ENCODE data around the gene MYOF.
"Not testable (repeated sequence)": the region's sequence is repeated elsewhere in the genome, so short reads cannot be mapped to it uniquely, and the experiment has no call there.

The MYOF gene

DNA sequence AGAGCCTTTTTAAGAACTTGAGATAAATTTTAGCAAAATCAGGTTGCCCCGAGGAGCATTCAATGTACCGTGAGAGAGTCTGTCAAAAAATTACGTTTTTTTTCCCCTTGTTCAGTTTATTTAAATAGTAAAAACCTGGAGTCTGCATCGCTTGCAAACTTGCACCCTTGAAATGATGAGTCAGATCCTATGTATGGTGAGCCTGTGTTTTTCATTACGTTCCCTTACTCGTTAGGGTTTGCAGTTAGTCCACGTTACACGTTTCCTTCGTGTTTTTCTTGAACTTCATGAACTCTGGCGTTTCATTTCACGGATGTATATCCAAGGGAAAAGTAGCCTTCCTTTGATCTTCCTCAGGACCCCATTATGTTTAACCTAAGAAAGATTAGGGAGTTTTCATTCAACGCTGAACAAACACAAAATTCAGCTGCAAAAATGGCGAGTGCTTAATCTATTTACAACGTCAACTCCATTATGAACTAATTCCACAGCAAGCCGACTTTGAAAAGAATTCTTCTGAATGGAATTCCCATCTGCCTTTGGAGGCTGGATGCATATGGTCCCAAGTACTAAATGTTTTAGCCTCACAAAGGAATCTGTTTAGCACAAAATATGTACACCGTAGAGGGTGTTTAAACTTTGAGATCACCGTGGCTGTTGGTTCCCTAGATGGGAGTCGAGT is 182.4 kb downstream of the MYOF start:
- no peak for DNase-seq (ENCODE audit: low read depth in 2 of 2)

DNA sequence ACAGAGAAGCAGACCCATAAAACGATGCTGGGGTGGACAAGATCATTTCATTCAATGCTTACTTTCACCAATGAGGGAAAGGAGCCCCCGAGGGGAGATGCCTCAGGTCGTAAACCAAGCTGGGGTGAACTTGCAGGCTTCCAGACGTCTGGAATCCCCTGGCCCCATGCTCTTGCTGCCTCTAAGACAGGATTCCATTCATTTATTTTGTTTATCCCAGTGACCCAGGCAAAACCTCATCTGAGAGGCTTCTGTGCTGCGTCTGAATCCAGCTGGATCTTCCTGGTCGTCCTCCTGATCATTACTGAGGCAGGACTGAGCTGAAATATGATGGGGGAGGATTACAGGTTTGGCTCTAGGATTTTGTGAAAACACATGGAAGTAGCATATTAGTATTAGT is 182.9 kb downstream of the MYOF start:
- DNase-seq (ENCODE audit: low read depth in 2 of 2): no peak

DNA sequence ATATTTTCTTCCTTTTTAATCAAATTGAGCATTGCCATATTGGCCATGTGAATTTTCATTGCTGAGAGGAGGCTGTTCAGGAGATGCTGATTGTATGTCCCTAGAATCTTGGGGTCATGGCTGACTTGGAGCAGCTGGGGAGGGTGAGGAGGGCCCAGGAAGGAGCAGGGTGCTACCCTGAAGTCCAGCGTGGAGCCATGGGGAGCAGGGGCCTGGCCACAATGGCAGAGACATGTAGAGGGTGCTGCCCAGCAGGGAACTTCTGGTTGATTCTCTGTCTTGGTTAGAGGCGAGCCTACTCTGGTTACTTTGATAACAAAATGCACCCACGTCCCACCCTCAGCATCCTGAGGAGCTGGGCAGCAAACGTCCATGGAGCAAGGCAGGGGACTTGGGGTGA is 186.0 kb downstream of the MYOF start:
- no peak for DNase-seq (ENCODE audit: low read depth in 2 of 2)

DNA sequence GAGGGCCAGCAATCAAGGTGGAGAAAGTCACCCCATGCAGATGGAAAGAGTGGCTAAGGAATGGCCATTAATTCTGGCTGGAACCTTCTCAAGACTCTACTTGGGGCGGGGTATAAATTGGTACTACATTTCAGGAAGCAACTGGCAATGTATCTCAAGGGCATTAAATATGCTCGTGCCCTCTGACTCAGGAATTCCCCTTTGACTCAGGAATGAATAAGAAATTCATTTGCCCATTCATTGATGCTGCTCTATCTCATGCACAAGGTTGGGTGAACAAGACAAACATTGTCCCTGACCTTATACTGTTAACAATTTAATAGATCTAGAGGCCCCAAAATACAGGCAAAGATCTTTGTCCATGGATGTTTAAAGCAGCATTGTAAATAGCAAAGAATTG is 188.1 kb downstream of the MYOF start:
- DNase-seq (ENCODE audit: low read depth in 2 of 2): no peak

DNA sequence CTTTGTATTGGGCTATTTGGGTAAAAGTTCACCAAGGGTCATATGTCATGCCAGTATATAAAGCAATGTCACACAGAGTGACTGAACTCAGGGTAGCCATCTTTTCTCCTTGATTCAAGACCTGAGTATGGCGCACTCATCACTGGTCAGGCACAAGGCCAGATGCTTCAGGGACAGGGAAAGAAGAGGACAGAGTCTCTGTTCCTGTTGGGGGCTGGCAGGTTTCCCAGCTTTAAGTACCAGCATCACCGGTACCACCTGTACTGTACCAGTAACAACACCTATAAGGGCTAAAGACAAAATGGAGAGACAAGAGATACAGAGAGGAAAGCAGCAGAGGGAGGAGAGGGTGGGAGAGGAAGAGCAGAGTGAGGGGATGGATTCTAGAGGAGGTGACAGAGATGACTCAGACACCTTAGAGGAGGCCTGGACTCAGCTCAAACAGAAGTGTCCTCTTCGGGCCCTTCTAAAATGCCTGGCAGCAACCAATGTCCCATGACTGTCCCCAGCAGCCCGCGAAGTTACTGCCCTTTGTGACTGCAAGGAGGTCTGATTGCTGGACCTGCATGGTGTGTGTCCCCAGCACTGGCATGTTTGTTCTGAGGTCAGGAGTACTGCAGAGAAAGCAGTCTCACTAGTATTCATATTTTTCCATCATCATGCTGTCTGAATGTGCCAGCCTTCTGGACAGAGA is 191.3 kb downstream of the MYOF start:
- DNase-seq (ENCODE audit: low read depth in 2 of 2): no peak

DNA sequence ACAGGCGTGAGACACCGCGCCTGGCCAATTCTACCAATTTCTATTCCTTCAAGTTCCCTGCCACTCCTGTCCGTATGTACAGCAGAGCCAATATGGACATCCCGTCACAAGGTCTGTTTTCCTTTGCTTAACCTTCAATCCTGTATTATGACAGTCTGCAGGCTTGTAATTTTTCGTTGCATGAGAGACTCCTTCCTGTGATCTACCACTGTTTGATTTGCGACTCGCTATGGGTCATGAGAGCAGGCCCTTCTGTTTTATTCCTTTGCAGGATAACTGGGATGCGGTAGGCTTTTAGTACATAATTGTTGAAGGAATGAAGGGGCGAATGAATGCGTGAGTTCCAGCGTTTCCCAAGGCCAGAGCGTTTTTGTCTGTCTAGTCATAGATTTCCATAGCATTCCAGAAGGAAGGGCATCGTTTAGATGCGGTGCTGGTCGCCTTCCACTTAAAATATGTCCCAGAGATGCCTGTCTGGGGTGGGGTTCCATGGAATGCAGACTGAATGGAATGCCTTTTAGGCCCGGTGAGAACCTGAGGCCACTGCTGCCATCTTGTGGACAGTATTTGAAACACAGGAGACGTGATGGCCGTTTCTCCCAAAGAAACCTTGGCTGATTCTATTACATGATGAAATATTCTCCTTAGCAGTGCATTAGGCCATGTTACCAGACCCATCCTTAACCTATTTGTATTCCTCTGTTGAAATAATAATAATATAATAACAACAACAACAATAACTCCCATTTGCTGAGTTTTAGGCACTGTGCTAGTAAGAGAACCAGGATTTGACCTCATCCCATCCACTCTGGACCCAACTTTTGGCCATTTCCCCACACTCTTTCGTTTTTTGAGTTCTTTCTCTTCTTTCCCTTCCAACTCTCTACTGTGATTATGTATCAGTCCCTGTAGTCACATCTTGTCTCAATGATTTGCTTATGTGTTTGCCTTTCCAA is 193.2 kb downstream of the MYOF start:
- DNase-seq (ENCODE audit: low read depth in 2 of 2): peak; percentile 3 to 16

DNA sequence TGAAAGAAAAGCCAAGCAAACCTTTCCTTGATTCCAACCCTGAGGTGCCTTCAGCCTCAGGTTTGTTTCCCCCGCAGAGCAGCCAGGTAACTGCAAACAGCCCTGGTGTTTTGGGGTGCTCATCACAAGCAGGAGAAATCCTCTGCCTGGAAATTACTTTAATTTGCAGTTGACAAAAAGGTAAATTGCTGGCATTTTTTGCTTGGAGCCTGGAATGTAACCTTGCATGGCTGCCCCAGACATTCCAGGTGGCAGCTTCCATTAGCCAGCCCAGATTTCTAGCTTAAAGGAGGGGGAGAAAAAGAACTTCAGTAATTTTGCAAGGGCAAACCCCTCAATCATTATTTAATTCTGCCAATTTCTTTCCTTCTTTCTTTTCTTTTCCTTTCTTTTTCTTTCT is 194.4 kb downstream of the MYOF start:
- DNase-seq (ENCODE audit: low read depth in 2 of 2): no peak

DNA sequence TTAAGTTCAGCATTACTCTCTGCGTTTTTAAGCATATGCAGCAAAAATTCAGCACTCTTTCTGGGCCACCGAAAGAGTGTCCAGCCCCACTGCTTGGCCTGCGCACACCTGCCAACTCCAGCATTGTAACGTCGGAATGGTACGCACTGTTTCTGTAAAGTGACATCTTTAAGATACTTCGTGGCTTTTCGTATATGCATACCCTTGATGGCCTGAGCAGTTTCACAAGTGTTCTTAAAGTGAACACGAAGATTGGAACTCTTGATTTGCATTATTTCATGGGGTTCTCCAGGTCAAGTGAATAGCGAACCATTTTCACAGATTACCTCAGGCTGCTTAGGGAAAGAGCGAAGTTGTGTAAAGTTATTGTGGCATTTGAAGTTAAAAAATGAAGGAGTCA is 197.9 kb downstream of the MYOF start:
- DNase-seq (ENCODE audit: low read depth in 2 of 2): not testable (repeated sequence)

DNA sequence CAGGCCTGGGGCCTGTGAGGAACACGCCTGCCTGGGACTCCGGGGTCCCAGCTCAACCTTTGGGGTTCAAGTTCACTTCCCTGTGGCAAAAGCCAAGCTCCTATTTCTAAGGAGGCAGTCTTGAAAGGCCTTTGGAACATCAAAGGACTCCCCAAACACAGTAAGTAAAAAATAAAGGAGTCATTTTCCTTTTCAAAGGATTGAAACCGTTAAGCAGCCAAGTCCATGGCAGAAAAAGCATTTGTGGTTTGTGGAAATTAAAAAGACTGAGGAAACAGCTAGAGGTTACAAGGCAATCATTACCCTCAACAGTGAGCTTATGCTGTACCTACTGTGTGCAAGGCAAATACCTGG is 200.8 kb downstream of the MYOF start:
- DNase-seq (ENCODE audit: low read depth in 2 of 2): no peak

DNA sequence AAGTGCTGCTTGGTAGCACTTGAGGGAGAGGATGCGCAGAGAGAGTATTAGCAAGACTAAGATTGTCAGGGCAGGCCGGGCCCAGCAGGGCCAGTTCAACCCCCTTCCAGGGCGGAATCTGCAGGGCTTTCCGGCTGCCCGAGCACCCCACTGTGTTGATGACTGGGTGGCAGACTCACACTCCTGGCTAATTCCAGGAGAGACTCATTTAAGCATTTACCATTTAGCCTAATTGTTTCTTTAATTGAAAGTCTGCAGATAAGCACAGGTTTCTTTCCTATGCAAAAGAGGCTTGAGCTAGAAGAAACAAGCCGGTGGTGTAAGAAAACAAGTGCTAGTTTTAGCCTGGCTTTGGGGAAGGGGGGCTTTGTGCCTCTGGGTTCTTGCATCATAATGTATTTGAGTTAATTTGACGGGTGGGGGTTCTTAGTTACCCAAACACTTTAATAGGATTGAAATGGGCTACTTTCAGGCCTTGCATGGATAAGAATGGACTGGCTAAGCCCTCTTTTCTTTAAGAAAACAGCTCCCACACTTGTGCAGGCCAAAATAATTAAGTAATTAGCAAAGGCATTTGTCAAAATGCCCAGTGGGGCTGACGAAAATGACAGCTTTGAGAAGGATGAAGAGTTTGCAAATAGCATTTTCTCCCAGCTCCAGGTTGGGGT is 201.3 kb downstream of the MYOF start:
- no peak for DNase-seq (ENCODE audit: low read depth in 2 of 2)

DNA sequence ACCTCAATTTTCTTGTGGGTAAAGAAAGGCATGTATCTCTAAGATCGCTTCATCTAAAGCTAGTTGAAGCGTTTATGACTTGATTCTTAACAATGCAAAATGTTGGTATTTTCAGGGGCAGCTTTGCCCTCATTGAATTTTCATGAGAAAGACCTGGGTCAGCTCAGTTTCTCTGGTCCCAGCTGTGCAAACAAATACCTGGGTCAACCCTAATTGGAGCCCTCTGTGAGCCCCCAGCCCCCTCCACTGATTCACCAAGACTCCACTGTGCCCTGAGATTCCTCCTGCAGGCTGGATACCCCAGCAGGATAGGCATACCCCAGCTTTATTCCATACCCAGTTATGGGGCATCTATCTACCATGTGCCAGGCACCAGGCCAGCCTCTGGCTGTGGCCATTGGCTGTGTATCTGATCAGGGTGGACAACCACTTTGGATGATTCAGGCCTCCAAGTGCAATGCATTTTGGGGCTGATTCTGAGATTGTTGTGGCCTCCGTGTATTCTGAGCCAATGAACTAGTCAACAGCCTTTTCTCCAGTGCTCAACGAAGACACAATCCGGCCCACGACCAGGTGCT is 201.9 kb downstream of the MYOF start:
- no peak for DNase-seq (ENCODE audit: low read depth in 2 of 2)

DNA sequence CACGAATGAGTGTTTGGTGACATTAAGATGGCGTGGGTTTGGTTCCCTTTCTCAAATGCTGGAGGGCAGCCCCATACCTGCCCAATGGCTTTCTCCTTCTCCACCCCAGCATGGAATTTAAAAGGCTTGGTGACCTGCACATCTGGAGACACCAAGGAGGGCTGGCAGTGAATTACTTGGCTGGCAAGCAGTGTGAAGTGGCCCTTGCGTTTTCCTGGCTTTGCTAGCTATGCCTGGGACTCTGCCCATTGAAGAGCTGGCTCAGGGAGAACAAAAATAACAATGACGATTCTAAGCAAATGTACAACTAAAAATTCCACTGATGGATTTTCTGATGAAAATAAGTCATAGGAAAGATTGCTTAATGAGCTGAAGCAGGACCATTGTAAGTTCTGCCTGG is 204.8 kb downstream of the MYOF start:
- DNase-seq (ENCODE audit: low read depth in 2 of 2): no peak

DNA sequence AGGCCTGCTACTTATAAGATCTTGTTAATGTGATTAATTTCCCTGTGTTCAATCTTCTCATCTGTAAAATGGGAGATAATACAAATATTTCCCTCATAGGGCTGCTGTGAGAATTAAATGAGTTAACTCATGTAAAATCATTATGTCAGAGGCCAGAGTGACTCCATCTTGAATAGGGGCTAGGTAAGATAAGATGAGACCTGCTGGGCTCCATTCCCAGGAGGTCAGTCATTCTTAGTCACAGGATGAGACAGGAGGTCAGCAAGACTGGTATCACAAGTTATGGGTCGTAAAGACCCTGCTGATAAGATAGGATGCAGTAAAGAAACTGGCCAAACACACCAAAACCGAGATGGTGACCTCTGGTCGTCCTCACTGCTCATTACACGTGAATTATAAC is 207.7 kb downstream of the MYOF start:
- no peak for DNase-seq (ENCODE audit: low read depth in 2 of 2)

DNA sequence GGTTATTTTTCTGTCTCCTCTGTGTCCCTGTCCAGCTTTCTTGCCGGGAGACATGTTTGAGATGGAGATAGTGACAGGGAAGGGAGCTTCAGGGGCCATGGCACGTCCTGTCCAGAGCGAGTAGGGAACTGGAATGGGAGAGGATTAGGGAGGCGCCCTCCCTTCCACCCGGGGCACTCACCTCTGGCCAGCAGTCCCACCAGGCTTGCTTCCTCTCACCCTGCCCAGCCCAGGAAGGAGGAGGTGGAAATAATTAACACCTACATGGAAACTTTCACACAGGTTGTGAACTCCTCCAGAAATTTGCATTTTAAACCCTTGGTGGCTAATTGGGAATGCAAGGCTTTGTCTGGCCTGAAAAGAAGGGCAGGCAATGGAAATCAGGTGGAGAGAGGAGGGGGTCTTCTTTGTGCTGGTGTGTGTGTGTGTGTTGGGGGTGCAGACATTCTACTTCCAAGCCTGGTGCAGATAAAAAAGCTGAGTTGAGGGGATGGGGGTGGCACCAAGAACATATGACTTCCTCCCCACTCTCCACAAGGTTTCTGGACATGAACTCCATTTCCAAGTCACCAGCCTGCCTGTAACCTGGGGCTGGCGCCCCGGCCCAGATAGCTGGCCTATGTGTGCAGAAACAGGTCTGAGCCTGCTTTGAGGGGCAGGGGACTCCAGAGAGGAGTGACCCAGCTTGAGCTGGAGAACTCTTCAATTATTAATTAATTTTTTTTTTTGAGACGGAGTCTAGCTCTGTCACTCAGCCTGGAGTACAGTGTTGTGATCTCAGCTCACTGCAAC is 209.1 kb downstream of the MYOF start:
- DNase-seq (ENCODE audit: low read depth in 2 of 2): no peak

DNA sequence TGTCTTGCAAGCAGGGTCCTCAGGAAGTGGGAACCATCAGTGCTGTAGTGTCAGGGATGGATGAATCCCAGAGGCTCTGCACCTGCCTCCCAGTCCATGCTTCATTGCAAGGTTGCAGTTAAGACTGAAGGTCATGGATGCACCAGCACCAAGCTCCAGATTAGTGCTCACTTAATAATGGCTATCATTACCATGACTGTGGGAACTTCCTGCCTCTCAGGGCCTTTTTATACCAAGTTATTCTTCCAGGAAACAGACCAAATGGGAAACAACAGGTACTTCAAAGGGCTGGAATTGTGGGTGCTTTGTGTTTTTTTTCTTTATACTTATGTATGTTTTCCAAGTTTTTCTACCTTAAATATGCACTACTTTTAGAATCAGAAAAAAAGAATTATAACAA is 210.8 kb downstream of the MYOF start:
- DNase-seq (ENCODE audit: low read depth in 2 of 2): no peak

DNA sequence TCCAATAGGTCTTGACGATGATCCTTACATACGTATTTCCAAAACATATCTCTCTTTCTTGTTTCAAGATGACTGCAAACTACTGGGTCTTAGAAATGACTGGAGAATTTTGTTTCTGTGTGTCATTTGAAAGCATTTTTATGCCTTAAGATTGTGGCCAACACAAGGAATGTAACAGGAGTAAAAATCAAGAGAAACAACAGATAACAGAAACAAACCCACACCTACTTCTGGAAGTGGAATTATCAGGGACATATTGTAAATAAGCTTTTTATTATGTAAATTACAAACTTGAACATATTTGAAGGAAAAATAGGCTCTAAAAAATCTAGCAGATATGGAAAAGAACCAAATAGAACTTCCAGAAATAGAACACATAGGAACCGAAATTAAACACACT is 212.9 kb downstream of the MYOF start:
- no peak for DNase-seq (ENCODE audit: low read depth in 2 of 2)

DNA sequence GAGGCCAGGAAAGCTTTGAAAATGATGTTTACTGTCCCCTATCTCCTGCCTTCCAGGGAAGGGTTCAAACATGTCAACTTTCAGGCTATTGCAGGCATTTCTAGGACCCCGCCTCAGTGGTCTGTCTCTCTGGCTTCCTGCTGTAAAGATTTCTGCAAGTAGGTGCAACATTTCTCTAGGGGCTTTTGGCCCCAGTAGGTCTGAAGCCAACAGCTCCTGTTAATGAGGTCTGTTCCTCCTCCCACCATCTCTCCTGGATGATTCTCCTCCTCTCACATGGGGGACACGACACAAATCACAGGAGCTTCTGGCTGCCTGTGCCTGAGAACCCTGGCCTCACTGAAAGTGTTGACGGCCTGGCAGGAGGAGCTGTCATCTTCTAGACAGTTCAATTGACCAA is 214.1 kb downstream of the MYOF start:
- DNase-seq (ENCODE audit: low read depth in 2 of 2): no peak

DNA sequence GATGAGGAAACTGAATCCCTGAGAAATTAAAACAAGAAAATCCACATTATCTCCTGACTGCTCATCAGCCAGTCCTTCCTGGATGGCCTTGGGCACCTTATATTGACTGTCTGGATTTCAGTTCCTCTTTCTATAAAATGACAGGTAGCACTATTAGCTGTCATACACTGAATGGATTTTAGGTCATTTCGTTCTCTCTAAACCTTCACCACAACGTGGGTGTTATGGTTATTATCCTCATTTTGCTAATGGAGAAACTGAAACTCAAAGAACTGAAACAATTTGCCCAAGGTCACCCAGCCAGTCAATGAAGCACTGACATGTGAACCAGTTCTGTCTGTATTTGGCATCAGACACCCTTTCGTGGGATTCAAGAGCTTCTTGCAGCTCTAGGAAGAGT is 214.6 kb downstream of the MYOF start:
- DNase-seq (ENCODE audit: low read depth in 2 of 2): no peak

DNA sequence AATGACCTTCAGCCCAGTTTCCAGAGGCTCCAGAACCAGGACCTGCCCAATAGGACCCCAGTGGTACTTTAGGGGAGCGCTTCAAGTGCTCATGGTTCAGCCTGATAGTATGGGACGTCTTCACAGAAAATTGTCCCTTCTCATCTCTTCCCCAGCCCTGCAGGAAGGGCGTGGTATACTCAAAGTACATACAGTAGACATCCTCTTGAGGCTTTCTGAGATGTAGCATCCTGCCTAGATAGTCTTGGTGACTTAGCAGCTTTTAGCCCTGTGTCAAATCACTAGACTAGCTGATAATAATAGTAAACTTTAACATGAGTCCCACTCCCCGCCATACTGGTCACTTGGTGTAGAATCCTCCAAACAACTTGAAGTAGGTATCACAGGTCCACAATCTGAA is 215.3 kb downstream of the MYOF start:
- no peak for DNase-seq (ENCODE audit: low read depth in 2 of 2)

DNA sequence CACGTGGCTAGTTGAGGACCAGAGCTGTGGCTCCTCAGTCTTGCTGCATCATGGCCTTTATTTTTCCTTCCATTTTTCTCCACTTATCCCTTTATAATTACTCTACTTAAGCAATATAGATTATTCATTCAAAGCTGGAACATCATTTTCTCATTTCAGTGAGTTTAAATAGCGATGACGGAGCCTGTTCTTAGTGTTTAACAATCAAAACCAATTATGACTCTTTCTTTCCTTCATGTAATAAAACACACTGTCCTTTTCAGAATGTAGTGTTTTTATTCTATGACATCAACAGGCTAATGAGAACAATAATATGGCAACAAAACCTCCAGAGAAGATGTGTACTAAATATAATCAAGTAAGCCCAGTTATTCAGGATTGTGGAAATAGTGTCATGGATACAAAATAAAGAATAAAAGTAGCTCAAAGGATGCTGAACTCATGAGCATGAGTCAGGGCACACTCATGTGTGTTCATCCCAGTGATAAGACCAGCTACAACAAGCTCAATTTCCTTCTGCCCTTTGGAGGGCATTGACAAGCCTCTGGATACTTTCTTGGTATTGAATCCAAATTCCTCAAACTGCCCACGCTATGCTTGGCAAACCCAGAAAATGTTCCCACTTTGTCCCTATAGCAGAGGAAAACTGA is 220.0 kb downstream of the MYOF start:
- DNase-seq (ENCODE audit: low read depth in 2 of 2): no peak

DNA sequence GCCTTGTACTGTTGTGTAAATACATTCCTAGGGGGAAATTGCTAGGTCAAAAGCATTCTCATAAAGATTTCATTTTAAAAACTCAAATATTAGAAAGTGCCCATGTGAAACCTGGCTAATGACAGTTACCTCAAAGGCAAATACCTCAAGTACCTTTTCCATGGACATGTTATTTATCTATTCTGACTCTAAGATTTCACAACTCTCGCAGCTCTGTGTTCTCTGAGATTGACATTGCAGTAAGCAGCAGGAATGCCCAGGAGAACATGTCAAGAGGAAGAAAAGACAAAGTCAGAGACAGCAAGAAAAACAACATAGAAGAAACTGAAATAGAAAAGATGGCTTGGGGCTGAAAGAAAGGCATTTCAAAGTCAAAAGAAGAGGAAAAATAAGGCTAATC is 221.0 kb downstream of the MYOF start:
- no peak for DNase-seq (ENCODE audit: low read depth in 2 of 2)

Measured in stimulated activated CD8-positive, alpha-beta memory T cell treated with anti-CD3 and anti-CD28 coated beads, Interleukin-2, amount 100 ng/mL, for 1 hour (primary cell).